GM18868 (cell line): ENCODE data around the gene PPP3CB.
A peak's percentile ranks its signal among the peaks of the same experiment; 100 is the strongest.
"Not testable (repeated sequence)": the region's sequence is repeated elsewhere in the genome, so short reads cannot be mapped to it uniquely, and the experiment has no call there.

Experiments used
- ATAC-seq: cut with Tn5 transposase; IDR thresholded peaks from one replicate; pipeline ENCODE4 v1.9.1; 2021; ENCODE audit warnings: mild to moderate bottlenecking, moderate library complexity; ENCODE audit not compliant: unreplicated experiment

Gene PPP3CB

GRCh38 chr10:73416571-73416970 lies 79.3 kb downstream of the PPP3CB start:
- ATAC-seq, result no peak

- peak; percentile 30 for ATAC-seq
Observed at GRCh38 chr10:73414230-73414945, 81.4 kb downstream of the PPP3CB start.

- ATAC-seq, result peak; percentile 92
Observed at GRCh38 chr10:73413528-73414229, 82.1 kb downstream of the PPP3CB start, which contains the start of gene ANXA7. Gene ANXA7 (minus strand): TSS chr10:73414058. CDS start chr10:73400856, 13,202 bp downstream.

GRCh38 chr10:73413108-73413527 lies 82.7 kb downstream of the PPP3CB start:
- ATAC-seq, result peak; percentile 24

GRCh38 chr10:73410897-73411296 lies 84.9 kb downstream of the PPP3CB start:
- no peak for ATAC-seq

GRCh38 chr10:73408978-73409521 lies 86.8 kb downstream of the PPP3CB start:
- ATAC-seq, result no peak

- ATAC-seq, result no peak
Observed at GRCh38 chr10:73408061-73408460, 87.8 kb downstream of the PPP3CB start.

GRCh38 chr10:73407495-73407894 lies 88.3 kb downstream of the PPP3CB start:
- no peak for ATAC-seq

- no peak for ATAC-seq
Observed at GRCh38 chr10:73406846-73407245, 89.0 kb downstream of the PPP3CB start.

- no peak for ATAC-seq
Observed at GRCh38 chr10:73405556-73405955, 90.3 kb downstream of the PPP3CB start.

- ATAC-seq, result no peak
Observed at GRCh38 chr10:73404690-73405089, 91.1 kb downstream of the PPP3CB start.

GRCh38 chr10:73401636-73402035 lies 94.2 kb downstream of the PPP3CB start:
- no peak for ATAC-seq

- no peak for ATAC-seq
Observed at GRCh38 chr10:73399063-73399462, 96.8 kb downstream of the PPP3CB start.

- ATAC-seq, result no peak
Observed at GRCh38 chr10:73398024-73398423, 97.8 kb downstream of the PPP3CB start.

- ATAC-seq, result not testable (repeated sequence)
Observed at GRCh38 chr10:73394325-73394724, 101.5 kb downstream of the PPP3CB start.

GRCh38 chr10:73388228-73388627 lies 107.6 kb downstream of the PPP3CB start:
- no peak for ATAC-seq

- no peak for ATAC-seq
Observed at GRCh38 chr10:73386583-73386982, 109.2 kb downstream of the PPP3CB start.
